Cerebellar nuclear complex (tissue), 1 donor: ENCODE results near the gene GPSM1.
A peak's percentile ranks its signal among the peaks of the same experiment; 100 is the strongest.

ENCODE experiments used
- DNase-seq, 2 experiments: peaks; one replicate each; lab custom pipeline; 2025; lab: John Stamatoyannopoulos, UW

GPSM1 gene

GRCh38 chr9:136291306-136292025, 35.9 kb upstream of the GPSM1 start:
- peak; percentile 45 to 74 for DNase-seq

DNA sequence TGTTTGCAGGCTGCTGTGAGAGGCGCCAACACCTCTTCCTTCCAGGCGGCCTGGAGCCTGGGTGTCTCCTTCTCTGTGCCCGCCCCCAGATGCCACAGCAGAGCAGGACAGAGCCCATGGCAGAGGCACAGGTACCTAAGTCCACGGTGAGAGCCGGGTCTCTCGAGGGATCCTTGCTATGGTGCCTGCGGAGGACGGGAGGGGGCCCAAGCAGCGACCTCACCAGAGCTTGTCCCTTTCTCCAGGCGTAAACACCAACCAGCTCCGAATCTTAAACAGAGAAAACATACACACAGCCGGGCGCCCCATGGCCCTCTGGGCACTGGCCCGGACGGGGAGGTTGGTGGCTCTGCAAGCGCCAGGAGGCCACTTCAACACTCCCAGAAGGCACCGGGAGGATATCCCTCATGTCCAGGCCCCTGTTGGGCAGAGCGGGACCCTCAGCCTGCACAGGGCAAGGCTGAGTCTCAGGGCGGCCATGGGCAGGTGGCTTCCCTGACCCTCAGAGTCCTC, 35.3 kb upstream of the GPSM1 start:
- no peak for DNase-seq

GRCh38 chr9:136292591-136293448, 34.5 kb upstream of the GPSM1 start:
- DNase-seq = no peak

DNA sequence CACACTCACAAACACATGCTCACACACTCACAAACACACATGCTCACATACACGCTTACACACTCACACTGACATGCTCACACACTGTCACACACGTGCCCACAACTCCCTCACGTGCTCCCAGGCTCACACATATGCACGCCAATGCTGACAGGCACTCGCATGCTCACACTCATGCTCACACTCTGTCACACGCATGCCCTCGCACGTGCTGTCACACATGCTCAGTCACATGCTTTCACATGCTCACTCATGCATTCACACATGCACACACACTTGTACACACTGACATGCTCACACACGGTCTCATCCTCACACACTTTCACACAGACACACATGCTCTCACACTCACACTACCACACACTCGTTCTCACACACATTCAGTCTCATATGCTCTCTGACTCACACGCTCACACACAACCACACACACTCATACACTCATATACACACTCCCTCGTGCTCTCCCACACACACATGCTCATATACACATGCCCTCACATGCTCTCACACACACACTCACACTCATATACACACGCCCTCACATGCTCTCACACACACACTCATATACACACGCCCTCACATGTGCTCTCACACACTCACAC, 33.8 kb upstream of the GPSM1 start:
- no peak for DNase-seq

- DNase-seq = no peak
Measured at GRCh38 chr9:136294437-136294836, 32.9 kb upstream of the GPSM1 start.

- no peak for DNase-seq
Measured at GRCh38 chr9:136295055-136295454, 32.3 kb upstream of the GPSM1 start.

- no peak for DNase-seq
Measured at GRCh38 chr9:136295542-136296433, 31.6 kb upstream of the GPSM1 start.

- no peak for DNase-seq
Measured at GRCh38 chr9:136296434-136297015, 30.8 kb upstream of the GPSM1 start.

GRCh38 chr9:136297016-136297691, 30.2 kb upstream of the GPSM1 start:
- DNase-seq = peak in 1 of 2 experiments; percentile 36

DNA sequence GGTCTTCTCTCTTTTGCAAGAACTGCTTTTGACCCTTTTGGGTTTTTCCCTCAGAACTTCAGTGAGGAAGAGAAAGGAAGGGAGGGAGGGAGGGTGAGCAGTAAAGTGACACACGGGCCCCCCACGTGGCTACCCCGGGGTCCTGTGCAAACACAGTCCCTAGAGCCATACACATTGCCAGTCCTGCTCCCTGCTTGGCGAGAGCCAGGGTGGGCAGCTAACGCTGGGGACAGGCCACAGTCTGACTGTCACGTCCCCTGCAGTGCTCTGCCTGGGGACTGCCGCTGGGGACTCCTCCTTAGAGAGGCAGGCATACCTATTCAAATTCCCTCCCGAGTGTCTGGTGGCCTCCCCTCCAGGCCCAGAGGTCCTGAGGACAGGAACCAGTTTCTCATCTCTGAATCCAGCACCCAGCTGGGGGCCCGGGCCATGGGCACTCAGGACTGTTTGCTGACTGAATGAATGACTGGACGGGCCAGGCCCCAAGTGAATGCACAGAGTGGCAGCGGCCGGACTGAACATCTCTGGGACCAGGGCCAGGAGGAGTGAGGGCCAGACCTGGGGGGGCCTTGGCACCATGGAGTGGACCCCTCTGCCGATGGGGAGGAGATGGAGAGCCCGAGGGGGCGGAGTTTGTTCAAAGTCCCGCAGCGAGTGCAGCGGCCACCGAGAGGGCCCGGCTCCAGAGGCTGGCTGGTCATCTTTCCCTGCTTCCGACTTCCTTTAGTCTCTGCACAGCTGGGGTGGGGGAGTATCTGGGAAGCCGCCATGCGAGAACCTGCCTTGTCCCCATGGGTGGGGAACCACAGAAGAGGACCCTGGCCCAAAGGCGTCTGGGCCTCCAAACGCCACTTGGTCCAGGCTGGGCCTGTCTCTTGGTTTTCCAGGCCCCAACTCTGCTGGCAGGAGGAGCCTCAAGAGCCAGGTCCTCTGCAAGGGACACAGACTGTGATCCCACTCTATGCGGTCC, 29.3 kb upstream of the GPSM1 start:
- no peak for DNase-seq

- no peak for DNase-seq
Measured at GRCh38 chr9:136299116-136299515, 28.2 kb upstream of the GPSM1 start.

DNA sequence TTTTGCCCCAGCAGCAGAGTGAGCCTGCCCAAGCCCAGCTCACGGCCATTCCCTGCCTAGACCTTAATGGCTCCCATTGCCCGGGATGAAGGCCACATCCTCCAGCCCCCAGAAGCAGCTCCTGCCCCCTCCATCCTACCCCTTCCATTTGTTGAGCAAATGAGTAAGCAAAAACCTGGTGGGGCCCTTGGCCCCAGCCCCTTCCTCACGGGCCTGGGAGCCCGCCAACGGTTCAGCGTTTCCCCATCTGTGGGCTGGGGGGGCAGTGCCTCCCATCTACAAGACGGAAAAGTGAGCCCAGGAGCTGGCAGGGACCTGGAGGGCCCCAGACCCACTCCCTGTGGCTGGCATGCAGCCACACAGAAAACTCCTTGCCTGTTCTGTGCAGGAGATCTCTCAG, 27.8 kb upstream of the GPSM1 start:
- DNase-seq = no peak

DNA sequence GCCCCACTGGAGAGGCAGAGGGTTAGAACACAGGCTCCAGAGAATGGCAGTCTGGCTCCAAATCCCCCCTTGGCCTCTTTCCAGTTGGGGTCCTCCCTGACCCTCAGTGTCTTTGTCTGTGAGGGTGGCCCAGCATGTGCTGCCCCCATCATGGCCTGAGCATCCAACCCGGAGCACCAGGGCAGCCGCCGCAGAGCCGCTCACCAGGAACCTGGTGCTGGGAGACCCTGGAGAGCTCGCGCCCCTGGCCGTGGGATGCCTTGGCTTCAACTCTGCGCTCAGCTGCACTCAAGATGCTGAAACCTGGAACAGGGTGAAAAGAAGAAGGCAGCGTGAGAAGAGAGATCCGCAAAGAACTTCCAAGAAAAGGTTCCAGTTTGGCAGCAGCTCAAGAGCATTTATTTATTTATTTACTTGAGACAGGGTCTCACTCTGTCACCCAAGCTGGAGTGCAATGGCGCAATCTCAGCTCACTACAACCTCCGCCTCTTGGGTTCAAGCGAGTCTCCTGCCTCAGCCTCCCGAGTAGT, 27.3 kb upstream of the GPSM1 start:
- no peak for DNase-seq

DNA sequence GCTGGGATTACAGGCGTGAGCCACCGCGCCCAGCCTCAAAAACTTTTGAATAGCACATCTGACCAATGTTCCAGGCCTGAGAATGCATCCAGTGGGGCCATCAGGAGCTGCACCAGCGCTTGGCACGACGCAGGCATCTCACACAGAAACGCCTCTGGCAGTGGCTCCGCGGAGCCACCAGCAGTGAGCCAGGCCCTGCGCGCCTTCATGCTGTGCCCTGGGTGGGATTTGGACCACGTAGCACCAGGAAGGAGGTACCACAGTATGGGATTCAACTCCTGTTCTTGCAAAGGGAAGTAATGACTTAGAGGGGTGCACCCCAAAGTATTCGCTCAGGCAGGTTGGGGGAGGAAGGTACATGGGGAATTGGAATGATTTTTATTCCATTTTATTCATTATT, 26.5 kb upstream of the GPSM1 start:
- DNase-seq = no peak

GRCh38 chr9:136302527-136302926, 24.8 kb upstream of the GPSM1 start:
- DNase-seq = no peak

DNA sequence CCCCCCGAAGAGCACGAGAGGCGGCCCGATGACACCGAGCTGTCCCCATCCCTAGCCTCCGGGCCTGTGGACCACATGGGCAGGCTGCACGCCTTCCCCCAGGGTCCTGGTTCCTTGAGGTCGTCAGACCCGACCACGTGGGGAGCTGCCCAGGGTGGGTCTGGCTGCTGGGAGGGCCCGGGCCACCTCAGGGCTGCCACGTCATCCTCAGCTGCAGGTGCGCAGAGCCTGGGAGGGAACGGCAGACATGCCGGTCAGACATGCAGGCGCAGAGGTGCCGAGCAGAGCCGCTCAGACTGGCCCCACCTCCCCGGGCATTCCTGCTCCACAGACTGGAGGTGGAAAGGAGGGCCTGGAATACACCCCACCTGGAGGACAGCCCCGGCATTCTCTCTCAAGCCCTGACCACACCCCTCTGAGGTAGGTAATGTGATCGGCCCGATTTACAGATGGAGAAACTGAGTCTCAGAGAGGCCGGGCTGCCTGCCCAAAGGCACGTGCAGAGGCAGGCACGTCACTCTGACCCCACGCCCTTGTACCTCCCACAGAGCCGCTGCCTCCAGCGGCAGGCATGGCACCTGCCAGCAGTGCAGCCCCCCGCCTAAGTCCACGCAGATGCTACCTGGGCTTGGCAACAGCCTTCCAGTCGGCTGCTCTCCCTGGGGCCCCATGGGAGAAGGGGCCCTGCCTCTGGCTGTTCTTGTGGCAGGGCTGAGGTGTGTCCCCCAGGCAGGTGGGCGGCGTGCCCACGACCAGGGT, 24.1 kb upstream of the GPSM1 start:
- no peak for DNase-seq

- no peak for DNase-seq
Measured at GRCh38 chr9:136303825-136304416, 23.4 kb upstream of the GPSM1 start, which contains the start of gene CCDC187. TSS of gene CCDC187 (minus strand) at chr9:136304094. CDS start at chr9:136303830, 264 bp downstream.

GRCh38 chr9:136304456-136304855, 22.9 kb upstream of the GPSM1 start:
- DNase-seq = no peak
